Left forelimb (tissue), 1 donor: ENCODE measurements around the gene ANXA4.
"Not testable (repeated sequence)": the region's sequence is repeated elsewhere in the genome, so short reads cannot be mapped to it uniquely, and the experiment has no call there.

Experiments used
- DNase-seq: peaks from one replicate; pipeline ENCODE4 v3.0.0-alpha.2; 2018; ENCODE audit warnings: low spot score

Gene ANXA4

DNA sequence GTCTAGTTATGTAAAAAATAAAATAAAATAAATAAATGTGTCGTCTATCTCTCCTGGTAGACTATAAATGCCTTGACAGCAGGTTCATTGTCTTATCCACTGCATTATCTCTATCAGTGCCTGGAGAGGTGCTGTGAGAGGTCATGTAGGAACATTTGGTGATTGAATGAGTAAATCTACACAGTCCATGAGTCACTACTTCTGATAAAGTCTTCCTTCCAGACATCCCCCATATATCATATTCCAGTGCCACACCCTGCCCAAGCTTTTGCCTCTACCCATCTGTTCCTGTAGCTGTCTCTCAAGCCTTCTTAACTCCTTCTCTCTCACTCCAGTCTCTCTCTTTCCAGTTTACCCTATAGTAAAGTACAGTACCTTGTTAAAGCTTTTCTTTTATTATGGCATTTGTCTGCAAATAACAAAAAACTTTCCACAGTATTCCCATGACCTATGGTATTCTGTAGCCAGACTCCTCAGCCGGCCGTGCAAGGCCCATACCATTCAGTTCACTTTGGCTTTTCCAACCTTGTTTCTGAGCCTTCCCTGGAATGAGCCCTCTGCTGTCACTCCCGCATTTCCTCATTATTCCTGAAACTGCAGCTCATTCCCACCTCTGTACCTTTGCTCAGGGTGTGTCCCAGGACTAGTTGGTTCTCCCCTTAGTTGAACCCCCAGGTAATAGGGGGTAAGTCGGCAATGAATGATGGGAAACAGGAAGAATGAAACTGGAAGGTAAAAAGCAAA is 37.5 kb downstream of the ANXA4 start:
- no peak for DNase-seq

DNA sequence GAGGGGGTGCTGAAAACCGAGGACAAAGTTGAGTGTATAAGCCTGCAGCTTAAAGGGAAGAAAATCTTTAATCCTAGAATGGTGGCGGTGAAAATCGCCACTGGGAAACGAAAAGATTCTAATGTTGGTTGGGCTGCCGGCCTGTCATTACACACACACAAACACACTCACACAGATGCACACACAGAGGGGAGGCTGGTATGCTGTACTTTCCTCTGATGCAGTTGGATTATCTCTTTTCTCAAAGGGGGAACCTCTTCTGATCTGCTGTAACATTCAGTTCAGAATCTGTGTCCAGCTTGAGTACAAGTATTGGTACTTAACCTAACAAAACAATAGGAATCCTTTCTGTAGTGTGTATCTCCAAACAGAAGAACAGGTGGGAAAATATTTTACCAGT is 39.0 kb downstream of the ANXA4 start:
- no peak for DNase-seq

DNA sequence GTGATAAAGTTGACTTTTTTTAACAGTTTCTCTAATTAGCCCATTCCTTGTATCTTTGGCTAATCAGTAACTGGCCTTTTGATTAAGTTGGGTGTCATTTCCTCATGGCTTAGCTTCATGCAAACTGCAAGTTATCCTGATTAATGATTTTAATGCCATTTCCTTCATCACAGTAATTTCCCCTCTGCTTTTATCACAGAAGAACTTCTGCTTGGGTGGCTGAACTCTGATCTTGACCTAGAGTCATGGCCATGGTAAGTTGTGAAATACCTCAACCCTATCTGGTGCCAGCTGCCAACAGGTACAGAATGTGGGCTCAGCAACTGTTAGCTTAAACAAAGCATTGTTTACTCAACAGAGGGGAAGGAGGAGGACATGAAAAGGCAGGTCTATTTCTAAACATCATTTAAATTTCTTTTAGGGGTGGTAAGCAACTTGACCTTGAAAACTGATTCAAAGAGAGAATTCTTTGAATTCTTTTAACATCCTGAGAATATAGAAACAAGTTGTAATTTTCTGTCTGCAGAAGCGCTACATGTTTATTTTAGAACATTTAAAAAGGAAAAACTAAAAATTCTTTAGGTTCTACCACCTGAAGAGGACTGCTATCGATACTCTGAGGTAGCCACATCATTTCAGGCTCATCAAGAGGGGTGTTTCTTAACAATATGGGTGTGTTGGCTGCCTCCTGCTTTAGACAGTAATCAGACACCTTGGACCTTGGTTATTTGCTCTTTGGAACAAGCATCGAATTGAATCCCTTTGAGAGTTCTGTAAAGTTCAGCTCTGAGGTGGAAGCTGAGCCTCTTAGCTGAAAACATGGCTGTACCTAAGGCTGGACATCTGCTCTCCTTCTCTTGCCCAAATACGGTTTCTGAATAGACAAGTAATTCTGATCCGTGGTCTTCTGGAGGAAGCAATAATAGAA is 39.7 kb downstream of the ANXA4 start:
- DNase-seq, result no peak

DNA sequence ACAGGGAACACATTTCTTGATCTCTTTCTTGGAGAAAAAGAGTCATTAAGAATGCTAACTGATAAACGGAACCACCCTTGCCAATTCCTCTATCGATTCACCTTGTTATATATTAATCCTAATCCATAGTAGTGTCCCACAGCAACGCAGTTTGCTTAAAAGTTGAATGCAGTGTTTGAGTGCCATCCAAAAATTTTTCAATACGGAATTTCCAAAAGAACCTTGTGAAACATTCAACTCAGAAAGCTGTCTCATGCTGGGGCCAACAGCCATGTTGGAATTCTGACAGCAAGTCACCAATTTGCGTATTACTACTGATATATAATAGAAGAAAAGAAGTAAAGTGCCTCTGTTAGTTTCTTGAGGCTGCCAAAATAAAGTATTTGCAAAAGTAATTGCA is 42.3 kb downstream of the ANXA4 start:
- DNase-seq, result no peak

DNA sequence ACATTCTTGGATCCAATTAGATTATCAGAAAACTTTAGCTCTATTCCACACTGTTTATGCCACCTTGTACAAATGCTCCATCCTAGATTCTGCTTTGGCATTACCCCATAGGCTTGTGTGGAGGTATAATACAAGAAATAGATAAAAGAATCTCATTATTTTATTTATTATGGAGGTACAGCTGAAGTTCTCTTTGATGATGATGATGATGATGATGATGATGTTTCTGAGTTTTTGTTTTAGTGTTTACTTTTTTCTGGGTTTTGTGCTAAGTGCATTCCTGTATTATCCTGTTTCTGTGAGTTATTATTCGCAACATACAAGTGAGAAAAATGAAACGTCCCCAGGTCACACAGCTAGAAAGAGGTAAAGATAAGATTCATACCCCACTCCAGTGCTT is 43.4 kb downstream of the ANXA4 start:
- no peak for DNase-seq

DNA sequence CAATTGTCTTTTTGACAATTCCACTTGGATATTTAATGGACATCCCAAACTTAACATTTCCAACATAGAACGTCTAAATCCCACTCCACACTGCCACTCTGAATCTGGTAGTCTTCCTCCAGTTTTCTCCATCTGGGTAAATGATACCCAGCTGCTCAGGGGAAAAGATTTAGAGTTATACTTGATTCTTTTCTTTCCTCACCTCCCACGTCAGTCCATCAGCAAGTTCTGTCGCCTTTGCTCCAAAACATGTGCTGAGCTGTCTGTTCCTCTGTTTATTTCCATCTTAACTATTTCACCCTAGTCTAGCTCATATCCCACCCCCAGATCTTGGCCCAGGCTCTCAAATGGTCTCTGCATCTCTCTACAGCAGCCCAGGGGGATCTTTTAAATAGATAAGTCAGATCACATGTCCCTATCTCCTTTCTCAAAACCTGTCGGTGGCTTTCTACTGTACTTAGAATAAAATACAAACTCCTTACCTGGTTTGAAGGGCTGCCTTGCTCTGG is 44.2 kb downstream of the ANXA4 start:
- DNase-seq, result no peak

DNA sequence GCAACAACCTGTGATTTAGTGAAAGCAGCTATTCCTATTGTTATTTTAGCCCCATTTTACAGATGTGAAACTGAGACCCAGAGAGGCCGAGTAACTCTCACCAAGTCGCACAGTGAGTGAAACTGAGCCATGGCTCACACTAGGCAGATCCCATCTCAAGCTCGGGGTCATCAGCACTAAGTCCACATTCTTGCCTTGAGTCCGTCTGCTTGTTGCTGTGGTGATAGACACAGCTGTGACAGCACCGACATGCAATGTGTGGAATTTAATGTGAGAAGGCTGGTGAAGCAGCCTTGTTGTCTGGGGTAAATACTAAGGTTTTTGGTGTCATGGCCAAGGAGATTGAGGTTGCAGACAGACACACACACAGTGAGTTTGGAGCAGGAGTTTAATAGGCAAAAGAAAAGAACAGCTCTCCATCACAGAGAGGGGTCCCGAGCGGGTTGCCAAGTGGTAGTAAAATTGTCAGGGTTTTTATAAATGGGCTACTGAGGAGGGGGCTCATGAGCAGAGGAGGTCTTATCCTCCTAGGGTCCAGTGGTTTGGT is 47.3 kb downstream of the ANXA4 start:
- DNase-seq, result no peak

DNA sequence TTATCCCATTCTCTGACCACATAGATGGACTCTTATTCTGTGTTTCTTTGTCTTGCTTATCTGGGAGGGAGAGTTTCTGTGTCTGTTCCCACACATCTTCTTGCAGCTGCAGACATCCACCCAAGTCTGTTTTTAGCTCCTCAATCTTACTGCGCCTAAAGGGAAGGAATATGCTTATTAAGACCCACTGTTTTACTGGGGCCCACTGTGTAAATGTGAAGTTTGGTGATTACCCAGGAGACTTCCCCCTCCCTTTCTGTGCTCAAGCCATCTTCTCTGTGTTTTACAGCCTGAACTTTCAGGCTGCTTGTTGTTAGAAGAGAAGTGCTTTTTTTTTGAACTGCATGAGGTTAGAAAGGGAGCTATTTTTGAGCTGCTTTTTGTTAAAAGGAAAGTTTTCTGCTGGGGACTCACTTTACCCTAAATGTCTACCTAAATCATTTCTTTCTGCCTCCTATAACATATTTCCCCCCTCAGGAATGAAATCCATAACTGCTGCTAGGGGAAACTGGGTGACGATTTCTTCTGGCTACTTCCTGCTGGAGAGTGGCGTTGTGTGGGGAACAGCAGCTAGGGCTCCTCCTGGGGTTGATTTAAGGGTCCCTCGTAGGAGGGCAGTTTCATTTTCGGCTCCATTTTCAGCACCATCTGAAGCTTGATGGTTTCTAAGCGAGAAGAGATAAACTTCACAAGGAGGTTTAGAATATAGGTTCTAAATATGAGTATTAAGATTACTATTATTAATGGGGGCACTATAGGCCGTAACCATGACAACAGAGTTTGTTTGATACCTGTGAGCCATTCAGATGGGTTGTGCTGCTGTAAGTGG is 48.1 kb downstream of the ANXA4 start:
- DNase-seq, result no peak

DNA sequence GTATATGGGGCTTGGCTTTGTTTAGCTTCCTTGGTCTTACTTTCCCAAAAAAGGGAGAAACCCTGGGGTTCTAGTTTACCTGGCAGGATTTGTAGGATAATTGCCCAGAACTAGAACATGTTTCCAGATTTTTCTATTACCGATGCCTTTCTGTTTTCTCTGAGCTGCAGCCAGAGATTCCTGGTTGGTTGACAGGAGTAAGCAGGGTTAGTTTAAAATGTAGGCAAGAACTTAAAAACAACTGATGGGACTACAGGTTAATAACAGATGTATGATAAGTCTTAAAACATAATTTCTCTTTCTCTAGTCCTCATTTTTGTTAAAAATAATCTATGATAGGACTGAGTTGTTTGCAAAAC is 48.6 kb downstream of the ANXA4 start:
- DNase-seq, result no peak

DNA sequence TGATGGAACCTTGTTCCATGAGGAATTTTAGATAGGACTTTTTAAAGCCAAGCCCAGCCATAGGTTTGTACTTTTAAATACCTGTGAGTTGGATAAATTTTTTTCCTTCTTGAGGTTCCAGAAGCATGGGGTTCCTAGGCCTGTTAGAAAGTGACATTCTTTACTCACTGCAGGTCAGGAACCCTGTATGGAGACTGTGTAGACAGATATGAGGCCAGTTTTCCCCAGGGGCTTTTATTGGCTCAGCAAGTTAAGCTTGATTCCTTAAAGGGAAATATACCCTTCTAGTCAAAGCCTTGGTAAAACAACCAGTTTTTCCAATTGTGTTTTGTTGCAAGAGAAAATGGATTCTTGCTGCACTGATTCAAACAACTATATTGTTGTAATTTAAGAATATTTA is 49.1 kb downstream of the ANXA4 start:
- no peak for DNase-seq

DNA sequence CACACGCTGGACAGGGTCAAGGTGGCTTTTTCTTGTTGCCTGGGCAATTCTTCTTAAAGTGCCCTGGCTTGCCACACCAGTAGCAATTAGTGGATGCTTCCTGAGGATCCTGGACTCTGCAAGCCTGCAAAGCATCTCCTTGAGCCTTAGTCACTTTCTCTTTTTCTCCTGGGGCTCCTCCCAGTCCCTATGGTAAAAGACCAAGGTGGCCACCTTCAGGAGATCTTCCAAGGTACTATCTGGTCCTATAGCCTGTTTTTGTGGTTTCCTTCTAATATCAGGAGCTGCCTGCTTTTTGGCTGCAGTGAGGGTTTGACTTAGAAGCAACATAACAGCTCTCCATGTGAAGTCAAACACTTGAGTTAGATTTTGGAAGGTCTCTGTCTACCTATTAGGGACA is 54.2 kb downstream of the ANXA4 start:
- DNase-seq, result no peak

DNA sequence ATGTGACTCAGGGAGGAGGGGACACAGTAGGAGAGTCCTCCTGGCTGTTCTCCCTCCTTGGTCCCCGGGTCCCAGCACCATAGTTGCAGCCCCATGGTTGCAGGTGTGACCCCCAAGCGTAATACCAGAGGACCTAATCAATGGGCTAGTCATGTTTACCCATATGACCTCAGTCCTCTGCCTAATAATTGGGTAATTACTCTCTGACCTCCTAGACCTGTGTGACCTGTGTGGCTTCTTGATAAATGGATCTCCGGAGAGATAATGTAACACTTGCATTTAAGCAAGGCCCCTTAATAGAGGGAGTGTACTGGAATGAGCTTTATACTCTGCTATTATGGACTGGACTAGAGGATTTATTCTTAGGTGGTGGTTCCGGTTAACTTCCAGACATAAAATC is 55.3 kb downstream of the ANXA4 start:
- no peak for DNase-seq

DNA sequence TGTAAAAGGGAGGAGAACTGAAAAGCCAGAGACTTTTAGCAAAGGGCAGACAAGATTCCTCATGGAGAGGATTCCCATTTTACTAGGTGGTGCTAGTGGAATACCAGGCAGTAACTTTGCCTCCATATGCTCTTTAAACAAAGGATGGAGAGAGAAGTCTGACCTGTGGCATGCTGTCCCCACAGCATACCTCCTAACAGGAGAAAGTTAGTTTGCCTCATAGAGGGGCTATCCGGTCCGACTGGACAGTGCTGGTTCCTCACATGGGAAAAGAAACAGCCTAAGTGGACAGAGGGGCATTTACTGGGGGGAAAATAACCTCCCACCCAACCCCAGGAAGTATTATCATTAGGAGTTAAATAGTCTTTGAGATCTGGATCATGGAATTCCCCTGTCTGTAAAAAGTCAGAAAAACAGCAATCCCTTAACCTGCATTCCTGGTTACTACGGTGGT is 55.9 kb downstream of the ANXA4 start:
- no peak for DNase-seq

DNA sequence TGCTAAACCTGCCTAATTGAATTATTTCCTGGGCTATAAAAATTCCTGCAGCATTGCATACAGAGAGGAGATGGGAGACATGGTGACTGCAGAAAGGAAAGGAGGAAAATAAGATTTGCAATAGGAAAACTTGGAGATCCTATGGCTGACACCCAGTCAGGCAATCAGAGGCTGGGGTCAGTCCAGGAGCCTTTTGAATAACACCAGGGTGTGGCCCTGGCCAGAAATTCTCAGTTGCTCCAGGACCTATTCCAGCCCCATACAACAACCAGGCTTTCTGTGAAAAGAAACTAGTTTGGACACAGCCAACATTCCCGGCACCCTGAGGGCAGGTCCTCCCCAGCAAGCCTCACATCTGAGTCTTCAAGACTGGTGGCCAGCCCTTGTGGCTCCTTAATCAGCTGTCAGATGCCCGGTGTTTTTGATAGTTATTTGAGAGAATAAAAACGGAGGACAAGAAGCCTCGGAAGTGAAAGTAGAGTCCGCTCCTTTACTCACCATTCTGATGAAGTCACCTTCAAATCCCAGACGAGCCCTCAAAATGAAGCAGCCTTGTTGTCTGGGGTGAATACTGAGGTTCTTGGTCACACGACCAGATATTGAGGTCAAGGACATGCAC is 56.5 kb downstream of the ANXA4 start:
- no peak for DNase-seq

DNA sequence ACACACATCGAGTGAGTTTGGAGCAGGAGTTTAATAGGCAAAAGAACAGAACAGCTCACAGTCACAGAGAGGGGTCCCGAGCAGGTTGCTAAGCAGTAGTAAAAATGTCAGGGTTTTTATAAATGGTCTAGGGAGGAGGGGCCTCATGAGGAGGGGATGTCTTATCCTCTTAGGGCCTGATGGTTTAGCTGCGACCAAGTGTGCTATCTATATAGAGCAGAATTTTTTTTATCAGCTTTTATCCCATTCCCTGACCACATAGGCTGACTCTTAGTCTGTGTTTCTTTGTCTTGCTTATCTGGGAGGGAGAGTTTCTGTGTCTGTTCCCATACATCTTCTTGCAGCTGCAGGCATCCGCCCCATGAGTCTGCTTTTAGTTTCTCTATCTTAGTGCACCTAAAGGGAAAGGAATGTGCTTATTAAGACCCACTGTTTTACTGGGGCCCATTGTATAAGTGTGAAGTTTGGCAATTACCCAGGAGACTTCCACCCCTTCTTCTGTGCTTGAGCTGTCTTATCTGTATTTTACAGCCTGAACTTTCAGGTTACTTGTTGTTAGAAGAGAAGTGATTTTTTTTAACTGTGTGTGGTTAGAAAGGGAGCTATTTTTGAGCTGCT is 57.1 kb downstream of the ANXA4 start:
- no peak for DNase-seq

DNA sequence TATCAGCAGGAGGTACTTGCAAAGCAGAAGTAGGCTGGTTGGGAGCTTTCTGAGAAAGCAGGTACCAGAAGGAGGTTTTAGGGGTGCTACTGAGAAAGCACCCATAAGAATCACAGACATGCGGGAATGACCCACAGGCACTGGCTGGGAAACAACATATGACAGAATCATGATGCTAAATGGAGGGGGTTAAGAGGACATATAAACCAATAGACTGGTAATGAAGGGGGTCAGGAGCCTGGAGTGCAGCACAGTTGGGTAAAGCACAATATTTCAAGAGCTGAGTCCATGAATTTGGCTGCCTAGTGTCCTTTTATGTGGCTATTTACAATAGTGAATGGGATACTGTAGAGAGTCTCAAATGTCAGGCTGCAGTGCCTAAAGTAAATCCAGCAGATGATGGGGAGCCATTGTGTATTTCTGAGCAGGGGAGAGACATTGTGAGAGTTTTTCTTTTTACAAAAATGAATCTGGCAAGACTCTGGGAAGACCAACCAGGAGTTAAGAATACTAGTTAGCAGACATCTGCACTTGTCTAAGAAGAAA is 59.9 kb downstream of the ANXA4 start:
- DNase-seq, result no peak

DNA sequence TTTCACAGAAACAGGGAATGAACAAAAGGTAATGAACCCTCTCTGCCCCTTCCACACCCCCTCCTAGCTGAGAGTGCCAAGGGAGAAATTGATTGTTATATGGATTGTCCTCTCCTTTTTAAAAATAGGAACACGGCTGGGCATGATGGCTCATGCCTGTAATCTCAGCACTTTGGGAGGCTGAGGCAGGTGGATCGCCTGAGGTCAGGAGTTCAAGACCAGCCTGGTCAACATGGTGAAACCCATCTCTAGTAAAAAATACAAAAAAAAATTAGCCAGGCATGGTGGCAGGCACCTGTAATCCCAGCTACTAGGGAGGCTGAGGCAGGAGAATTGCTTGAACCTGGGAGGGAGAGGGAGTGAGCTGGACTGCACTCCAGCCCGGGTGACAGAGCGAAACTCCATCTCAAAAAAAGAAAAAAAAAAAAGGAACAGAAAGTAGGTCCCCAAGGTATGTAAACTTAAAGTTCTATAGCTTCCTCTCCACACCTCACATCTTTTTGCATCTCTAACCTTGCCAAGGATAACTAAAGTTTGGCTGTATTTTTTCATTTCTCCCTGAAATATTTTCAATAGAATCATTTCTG is 60.9 kb downstream of the ANXA4 start:
- DNase-seq, result not testable (repeated sequence)

DNA sequence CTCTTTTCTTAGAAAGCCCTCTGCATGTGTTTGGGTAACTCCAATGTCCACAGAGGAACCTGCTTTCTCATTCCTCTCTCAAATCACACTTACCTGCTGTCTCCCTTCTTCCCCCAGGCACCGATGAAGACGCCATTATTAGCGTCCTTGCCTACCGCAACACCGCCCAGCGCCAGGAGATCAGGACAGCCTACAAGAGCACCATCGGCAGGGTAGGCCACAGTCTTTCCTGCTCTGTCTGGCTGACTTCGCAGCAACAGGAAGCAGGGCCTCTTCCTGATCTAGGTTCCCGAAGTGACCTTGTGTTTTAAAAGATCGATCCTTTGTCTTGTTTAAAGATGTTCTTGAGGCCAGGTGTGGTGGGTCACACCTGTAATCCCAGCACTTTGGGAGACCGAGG is 62.5 kb downstream of the ANXA4 start:
- DNase-seq, result no peak

DNA sequence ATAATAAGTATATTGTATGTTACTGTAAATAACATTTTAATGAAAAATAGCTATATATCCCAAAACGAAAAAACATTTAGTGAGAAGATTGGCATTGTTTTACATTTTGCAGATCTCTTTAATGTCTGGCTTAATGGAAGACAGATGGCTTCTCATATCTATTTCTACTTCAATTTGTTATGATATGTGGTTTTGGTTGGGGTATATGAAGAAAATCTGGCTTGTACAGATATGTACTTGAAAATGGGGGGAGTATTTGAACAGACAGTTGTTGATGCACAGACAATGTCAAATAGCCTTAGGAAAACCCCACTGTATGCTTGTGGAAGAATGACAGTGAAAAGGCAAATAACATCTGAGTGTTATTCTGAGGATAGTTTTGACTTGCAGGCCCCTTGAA is 64.0 kb downstream of the ANXA4 start:
- no peak for DNase-seq

DNA sequence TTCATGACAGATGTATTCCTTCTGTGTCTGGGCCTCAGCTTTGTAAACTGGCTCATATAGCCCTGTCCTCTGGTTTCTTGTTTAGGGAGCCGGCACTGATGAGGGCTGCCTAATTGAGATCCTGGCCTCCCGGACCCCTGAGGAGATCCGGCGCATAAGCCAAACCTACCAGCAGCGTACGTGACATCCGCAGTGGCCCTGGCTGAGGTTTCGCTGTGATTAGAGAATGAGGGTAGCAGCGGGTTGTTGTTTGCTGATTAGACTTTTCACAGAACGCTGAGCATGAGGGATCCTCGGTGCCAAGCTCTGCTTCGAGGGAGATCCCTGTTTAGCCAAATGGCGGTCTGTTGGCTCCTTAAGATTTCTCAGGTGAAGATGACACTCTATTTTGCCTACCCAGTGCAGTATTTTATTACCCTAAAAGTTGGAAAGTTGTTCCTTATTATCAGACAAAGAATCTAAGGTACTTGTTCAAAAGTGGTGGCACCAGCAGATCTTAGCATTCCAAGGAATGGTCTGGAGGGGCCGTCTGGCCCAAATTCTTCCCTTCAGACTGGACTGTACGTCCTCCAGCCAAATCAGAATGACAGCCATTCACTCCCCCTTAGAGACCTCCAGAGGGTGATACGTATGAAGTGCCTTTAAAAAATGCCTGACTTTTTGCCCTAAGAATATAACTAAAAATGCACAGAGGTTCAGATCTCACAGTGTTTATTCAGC is 66.0 kb downstream of the ANXA4 start:
- no peak for DNase-seq
